ENCODE results near the gene KCNIP4.

DNA sequence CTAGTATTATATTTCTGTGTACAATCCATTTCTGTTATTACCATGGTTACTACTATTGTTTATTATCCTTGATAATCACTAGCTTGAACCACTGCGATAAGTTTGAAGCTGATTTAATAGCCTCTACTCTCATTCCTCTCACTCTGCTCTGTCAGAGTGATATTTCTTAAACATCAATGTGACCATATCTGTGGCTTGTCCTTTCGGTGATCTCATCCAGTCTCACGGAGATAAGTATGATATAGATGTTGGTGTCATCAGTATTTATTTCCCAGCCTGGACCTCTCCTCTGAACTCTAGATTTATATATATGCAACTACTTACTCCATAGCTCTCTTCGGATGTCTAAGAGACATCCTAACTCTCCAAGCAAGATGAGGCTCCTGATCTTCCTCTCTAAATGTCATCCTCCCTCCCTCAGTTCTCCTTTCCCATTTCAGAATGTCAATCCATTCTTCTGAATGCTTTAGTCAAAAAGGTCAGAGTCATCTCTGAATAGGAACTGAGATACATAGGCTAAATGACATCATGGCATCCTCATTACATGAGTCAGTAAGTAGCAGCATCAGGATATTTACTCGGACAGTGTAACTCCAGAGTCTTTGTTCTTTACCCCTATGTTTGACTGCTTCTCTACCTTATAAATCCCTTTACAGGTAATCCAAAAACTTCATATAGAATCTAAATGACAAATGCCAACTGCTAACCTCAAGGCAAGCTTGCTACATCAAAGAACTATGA, 1118.8 kb downstream of the KCNIP4 start:
- TF ChIP-seq ZNF274 (IDR thresholded peaks at IDR 0.05; ENCODE audit: low read depth, low read length) (no peak), YY1 (IDR thresholded peaks at IDR 0.05; ENCODE audit: insufficient read depth, insufficient read length) (no peak)
